ENCODE data around the gene ZNF189.

The ZNF189 gene

DNA sequence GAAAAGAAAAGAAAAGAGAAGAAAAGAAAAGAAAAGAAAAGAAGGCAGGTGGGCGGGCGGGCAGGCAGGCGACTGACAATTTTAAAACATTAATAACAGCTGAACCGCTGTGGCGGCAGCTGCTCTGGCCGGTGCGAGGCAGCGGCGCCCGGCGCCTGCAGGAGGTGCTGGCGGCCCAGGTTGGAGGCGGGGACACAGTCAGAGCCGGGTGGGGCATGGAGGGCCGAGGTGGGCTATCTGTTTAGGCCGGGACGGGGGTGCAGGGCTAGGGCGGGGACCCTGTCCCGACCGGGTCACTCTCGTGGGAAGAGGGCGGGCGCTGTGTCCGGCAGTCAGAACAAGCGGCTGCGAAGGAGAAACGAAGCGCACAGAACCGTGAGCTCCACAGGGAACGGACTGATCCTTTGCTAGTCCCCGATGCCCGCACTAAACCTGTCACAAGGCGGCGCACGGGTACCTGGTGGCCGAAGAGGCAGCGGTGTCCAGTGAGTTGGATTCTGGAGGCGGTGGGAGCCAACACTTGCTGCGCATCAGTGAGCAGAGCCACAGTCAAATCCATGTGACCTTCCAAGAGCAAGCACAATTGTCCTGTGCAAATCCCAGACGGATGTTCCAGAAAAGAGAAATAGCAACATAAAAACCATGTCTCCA, 50.5 kb downstream of the ZNF189 start:
- TF ChIP-seq, protein P1, sequence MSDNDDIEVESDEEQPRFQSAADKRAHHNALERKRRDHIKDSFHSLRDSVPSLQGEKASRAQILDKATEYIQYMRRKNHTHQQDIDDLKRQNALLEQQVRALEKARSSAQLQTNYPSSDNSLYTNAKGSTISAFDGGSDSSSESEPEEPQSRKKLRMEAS (IDR thresholded peaks at IDR 0.05), result 0 out of 2 replicates have a peak, but pooled peaks have one; percentile 23
- peak; percentile 85; the same call in 1 of the 2 replicates for TF ChIP-seq ZBTB7A (IDR thresholded peaks at IDR 0.05; ENCODE audit: low read depth)
- TF ChIP-seq TCF12 (IDR thresholded peaks at IDR 0.05; ENCODE audit: low read depth), result no peak
- peak; percentile 55 for TF ChIP-seq RAD21 (IDR thresholded peaks at IDR 0.05; ENCODE audit: low read depth)
- TF ChIP-seq FOXM1 (IDR thresholded peaks at IDR 0.05; ENCODE audit: borderline replicate concordance, low read depth), result no peak
- TF ChIP-seq, protein P2, sequence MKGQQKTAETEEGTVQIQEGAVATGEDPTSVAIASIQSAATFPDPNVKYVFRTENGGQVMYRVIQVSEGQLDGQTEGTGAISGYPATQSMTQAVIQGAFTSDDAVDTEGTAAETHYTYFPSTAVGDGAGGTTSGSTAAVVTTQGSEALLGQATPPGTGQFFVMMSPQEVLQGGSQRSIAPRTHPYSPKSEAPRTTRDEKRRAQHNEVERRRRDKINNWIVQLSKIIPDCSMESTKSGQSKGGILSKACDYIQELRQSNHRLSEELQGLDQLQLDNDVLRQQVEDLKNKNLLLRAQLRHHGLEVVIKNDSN (IDR thresholded peaks at IDR 0.05), result no peak

DNA sequence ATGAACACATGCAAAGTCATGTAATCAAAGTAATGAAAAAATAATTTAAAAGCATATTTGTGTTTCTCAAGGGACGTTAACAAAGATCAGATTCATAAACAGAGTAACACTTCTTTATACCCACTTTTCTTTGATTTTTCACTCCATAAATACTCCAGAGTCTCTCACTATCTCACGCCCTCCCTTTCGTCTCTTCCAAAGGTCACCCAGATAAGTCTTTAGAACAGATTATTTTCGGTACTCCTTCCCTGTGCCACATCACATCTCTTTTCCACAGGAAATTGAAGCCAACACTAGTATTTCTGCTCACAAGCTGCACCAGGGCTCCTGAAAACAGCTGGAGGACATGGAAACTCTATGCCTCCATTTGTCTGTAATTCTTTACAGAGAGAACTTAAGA, 52.3 kb downstream of the ZNF189 start:
- TF ChIP-seq YY1 (IDR thresholded peaks at IDR 0.05; ENCODE audit: low read depth) (no peak), EP300 (IDR thresholded peaks at IDR 0.05; ENCODE audit: borderline replicate concordance) (no peak), TCF12 (IDR thresholded peaks at IDR 0.05; ENCODE audit: low read depth) (no peak), ZBTB7A (IDR thresholded peaks at IDR 0.05; ENCODE audit: low read depth) (no peak), CREB1 (IDR thresholded peaks at IDR 0.05; ENCODE audit: low read depth) (no peak), EGR1 (IDR thresholded peaks at IDR 0.05) (no peak), NFIC (IDR thresholded peaks at IDR 0.05) (no peak), TEAD4 (IDR thresholded peaks at IDR 0.05) (no peak), FOXM1 (IDR thresholded peaks at IDR 0.05; ENCODE audit: borderline replicate concordance, low read depth) (no peak)
- TF ChIP-seq, protein P1 (IDR thresholded peaks at IDR 0.05), result no peak
- TF ChIP-seq, protein P2 (IDR thresholded peaks at IDR 0.05), result no peak

DNA sequence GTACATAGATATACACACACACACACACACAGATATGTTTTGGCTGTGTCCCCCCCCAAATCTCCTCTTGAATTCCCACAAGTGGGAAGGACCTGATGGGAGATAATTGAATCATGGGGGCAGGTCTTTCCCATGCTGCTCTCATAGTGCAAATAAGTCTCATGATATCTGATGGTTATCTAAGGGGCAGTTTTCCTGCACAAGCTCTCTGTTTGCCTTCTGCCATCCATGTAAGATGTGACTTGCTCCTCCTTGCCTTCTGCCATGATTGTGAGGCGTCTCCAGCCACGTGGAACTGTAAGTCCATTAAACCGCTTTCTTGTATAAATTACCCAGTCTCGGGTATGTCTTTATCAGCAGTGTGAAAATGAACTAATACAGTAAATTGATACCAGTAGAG, 52.8 kb downstream of the ZNF189 start:
- TF ChIP-seq FOXM1 (IDR thresholded peaks at IDR 0.05; ENCODE audit: borderline replicate concordance, low read depth), result no peak
- no peak for TF ChIP-seq TAF1 (IDR thresholded peaks at IDR 0.05; ENCODE audit: low read depth)

DNA sequence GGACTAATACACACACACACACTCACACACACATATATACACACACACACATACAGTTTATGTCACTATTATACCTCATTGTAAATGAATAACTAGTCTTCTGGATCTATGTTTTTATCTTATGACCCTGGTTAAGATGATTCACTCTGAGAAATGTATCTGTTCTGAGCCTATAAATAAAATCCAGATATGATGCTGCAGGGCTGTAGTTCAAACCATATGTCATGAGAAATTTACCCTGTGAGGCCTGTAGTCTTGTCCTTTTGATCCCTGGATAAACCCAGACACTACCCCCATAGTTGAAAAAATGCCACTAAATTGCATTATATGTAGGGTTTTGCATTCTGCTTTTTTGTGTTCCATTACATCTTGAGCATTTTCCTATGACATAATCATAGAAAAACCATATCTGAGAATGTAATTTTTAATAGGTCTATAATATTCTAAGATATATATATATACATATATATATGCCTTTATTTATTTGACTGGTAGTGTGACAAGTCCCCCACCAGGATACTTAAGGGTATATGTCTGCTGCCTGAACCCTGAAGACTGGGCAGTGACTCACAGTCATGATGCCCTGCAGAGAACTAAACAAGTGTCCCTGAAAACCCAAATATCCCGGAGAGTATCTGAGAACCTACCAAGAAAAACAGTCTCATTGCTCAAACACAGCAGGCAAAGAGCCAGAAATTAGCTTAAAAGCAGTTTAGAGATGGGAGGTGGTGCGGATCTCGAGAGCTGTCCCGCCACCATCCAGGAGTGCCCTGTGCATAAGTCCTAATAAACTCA, 55.3 kb downstream of the ZNF189 start:
- TF ChIP-seq, protein P1 (IDR thresholded peaks at IDR 0.05), result no peak

DNA sequence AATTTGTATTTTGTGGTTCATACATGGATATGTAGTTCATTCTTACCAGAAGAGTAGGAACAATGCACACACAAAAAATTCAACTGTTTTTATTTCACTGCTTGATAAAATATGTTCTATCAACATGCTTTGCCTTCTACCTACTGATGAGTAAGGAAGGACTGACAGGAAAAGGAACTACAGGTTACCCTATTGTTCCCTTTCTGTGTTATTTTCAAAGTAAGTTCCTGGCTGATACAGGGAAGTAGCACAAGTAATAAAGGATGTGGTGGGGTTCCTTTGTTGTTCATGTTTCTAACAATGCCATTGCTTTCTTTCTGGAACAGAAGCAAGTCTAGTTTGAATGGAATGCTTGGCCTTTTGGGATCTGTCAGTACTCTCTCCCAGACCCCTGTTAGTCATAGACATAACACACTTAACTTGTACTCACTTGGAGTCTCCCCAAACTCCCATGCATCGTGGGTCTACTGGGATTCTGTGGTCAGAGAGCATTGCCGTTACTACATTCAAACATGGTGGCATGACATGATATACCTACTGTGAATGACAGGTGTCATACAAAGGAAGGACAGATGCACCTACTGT, 57.1 kb downstream of the ZNF189 start:
- TF ChIP-seq FOXM1 (IDR thresholded peaks at IDR 0.05; ENCODE audit: borderline replicate concordance, low read depth), result no peak
- TF ChIP-seq CEBPB (IDR thresholded peaks at IDR 0.05), result no peak
- TF ChIP-seq TCF12 (IDR thresholded peaks at IDR 0.05; ENCODE audit: low read depth), result no peak
- TF ChIP-seq EGR1 (IDR thresholded peaks at IDR 0.05), result no peak
- TF ChIP-seq TAF1 (IDR thresholded peaks at IDR 0.05; ENCODE audit: low read depth), result no peak
- no peak for TF ChIP-seq NFIC (IDR thresholded peaks at IDR 0.05)
- no peak for TF ChIP-seq TEAD4 (IDR thresholded peaks at IDR 0.05)
- TF ChIP-seq, protein P1 (IDR thresholded peaks at IDR 0.05), result no peak
- no peak for TF ChIP-seq YY1 (IDR thresholded peaks at IDR 0.05; ENCODE audit: low read depth)
- no peak for TF ChIP-seq CREB1 (IDR thresholded peaks at IDR 0.05; ENCODE audit: low read depth)
- no peak for TF ChIP-seq RAD21 (IDR thresholded peaks at IDR 0.05; ENCODE audit: low read depth)
- TF ChIP-seq, protein P2 (IDR thresholded peaks at IDR 0.05), result no peak

DNA sequence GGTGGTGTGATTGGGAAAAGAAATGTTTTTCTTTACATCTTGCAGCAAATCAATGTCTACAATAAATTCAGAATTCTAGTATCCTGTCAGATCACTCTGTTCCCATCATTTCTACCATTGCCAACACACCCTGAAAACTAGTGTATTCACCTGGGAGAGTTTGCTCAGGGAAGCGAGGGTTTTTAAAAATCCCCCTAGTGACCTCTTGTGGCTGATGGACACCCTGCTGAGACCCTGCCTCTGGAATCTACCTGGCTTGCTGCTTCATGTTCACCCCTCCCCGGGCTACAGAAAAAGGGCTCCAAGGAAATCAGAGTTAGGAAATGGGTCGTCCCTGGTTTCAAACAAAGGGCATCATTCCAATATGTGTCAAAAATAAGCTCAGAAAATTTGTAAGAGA, 58.4 kb downstream of the ZNF189 start:
- TF ChIP-seq, protein P3, sequence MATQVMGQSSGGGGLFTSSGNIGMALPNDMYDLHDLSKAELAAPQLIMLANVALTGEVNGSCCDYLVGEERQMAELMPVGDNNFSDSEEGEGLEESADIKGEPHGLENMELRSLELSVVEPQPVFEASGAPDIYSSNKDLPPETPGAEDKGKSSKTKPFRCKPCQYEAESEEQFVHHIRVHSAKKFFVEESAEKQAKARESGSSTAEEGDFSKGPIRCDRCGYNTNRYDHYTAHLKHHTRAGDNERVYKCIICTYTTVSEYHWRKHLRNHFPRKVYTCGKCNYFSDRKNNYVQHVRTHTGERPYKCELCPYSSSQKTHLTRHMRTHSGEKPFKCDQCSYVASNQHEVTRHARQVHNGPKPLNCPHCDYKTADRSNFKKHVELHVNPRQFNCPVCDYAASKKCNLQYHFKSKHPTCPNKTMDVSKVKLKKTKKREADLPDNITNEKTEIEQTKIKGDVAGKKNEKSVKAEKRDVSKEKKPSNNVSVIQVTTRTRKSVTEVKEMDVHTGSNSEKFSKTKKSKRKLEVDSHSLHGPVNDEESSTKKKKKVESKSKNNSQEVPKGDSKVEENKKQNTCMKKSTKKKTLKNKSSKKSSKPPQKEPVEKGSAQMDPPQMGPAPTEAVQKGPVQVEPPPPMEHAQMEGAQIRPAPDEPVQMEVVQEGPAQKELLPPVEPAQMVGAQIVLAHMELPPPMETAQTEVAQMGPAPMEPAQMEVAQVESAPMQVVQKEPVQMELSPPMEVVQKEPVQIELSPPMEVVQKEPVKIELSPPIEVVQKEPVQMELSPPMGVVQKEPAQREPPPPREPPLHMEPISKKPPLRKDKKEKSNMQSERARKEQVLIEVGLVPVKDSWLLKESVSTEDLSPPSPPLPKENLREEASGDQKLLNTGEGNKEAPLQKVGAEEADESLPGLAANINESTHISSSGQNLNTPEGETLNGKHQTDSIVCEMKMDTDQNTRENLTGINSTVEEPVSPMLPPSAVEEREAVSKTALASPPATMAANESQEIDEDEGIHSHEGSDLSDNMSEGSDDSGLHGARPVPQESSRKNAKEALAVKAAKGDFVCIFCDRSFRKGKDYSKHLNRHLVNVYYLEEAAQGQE (IDR thresholded peaks at IDR 0.05; ENCODE audit: low read depth), result no peak
- TF ChIP-seq EP300 (IDR thresholded peaks at IDR 0.05; ENCODE audit: borderline replicate concordance) (no peak), TAF1 (IDR thresholded peaks at IDR 0.05; ENCODE audit: low read depth) (no peak), RAD21 (IDR thresholded peaks at IDR 0.05; ENCODE audit: low read depth) (no peak), EGR1 (IDR thresholded peaks at IDR 0.05) (no peak), CEBPB (IDR thresholded peaks at IDR 0.05) (no peak), CREB1 (IDR thresholded peaks at IDR 0.05; ENCODE audit: low read depth) (no peak), FOXM1 (IDR thresholded peaks at IDR 0.05; ENCODE audit: borderline replicate concordance, low read depth) (no peak), TCF12 (IDR thresholded peaks at IDR 0.05; ENCODE audit: low read depth) (no peak), YY1 (IDR thresholded peaks at IDR 0.05; ENCODE audit: low read depth) (no peak), NFIC (IDR thresholded peaks at IDR 0.05) (no peak)
- TF ChIP-seq, protein P1 (IDR thresholded peaks at IDR 0.05), result no peak
- TF ChIP-seq, protein P2 (IDR thresholded peaks at IDR 0.05), result no peak
